SHP77 (cell line): ENCODE results near the gene MLLT10.
"Not testable (repeated sequence)": the region's sequence is repeated elsewhere in the genome, so short reads cannot be mapped to it uniquely, and the experiment has no call there.

Source experiments
- DNase-seq, 2 experiments: peaks; one replicate each; lab custom pipeline; 2025; lab: John Stamatoyannopoulos, UW

The MLLT10 gene

DNA sequence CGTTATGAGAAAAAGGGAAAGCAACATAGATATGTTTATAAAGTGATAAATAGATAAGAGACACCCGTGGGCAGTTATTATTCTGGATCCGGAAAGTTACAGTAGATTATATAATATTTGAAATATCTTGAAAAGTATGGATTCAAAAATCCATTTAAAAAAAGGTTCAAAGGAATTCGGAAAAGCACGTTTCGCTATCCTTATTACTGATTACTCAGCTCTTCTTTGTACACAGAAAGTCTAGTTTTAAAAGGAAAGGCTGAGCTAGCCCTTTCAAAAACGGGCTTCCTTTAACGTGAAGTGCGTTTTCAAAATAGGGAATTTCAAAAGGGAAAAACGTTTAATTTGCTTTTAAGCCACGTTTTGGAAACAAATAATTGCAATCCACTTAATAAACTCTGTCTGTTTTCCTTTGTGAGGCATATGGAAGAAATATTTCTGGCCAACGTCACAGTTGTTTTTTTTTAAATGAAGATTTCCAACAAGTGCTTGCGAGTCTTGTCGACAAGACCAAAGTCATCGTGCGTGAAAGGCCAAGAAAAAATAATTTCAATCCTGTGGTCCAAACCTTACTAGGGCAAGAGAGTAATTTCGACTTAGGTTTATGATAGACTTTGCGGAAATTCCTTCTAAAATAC lies 6.3 kb upstream of the MLLT10 start:
- DNase-seq, result no peak

DNA sequence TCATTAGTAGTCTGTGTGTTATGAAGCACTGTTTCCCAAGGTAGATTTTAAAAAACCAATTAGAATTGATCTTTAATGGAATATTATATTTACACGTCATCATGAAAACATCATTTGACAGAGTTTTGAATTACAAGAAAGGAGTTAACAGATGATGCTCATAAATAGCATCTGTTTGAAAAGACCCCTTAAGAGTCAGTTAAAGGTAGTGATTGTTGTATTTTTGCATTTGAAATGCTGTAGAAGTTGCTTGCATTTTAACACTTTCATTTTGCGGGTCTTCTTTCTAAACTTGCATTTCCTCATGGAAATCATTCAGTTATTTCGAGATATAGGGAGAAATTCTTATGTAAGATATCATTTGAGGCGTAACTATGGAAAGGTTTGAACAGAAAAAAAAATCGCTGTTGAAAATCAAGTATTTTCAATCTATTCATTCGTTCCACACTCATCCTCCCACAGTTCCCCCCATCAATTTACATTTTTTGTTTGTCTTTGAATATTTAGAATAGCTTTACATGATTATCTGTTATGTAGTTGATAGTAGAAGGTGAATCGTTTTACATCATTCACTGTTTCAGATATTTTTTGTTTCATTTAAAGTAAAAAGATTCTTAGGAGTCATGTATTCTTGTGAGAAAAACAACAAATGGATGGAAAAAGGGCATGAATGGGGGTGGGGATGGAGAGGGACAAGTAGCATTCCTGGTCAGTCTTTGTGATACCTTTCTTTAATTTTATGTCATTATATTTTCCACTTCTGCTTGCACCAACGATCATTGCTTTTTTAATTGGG lies 5.6 kb upstream of the MLLT10 start:
- DNase-seq, result no peak

DNA sequence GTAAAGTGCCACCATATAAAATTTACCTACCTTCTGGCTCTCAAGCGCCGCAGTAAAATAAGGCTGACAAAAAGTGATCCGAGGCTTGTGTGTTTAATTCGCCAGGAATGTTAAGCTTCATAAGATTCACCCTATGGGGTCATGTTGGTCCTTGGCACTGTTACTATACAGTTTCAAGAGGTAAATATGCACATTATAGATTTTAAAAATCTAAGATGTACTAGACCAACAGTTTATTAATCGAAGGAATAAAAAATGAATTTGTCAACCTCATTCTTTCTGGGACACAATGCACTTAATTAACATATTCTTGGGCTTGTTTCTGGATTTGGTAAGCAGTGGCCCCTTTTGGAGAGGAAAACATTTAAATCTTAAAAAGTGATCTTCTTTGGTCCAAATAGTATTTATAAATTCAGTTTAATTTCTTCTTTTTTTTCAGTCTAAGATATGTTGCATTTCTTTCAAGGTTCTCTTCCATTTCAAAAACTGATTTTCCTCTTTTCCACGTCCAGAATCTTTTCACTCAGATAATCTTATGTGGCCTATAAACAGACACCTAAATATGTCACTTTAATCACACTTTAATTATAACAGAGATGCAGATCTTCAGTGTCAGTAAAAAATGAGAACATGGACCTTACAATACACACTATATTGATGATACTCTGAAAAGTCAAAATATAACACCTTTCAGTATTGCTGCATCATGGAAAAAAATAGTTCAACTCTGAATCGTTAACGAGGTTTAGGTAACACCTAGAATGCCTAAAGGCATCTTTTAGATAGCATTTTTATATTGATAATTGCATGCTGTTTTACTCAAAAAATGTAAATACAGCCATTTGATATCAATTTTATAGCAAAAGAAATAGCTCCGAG lies 4.8 kb upstream of the MLLT10 start:
- DNase-seq, result peak in 1 of 2 experiments; percentile 43

DNA sequence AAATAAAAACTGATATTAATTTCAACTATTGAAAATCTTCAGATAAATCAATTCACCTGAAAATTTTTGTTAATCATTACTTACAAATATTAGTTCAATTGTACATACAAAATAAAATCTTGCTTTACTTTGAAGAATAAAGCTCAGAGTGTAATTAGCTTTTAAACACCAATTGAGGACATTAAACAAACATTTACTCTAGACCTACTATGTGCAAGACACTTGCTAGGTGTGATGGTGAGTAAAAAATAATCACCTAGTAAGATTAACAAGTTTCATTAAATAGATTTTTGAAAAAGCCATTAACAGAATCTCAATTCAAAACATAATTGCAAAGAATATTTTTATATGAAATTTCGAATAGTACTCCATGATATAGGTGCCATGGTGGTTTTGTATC lies 3.9 kb upstream of the MLLT10 start:
- no peak for DNase-seq

DNA sequence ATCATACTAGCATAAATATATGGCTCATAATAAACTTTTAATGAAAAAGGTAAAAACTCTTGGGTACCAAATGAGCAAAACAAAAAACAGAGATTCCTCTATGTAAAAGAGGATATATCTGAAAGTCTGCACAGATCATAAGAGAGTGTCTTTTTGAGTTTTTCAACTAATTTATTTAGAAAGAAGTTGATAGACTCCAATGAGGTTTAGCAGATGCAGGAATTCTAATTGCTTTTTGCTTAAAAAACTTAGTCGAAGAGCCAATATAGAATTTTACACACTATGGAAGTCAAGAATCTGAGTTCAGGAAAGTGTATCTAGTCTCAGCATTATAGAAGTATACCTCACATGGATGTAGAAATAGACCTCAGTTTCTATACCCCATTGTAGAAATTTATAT lies 3.4 kb upstream of the MLLT10 start:
- no peak for DNase-seq

DNA sequence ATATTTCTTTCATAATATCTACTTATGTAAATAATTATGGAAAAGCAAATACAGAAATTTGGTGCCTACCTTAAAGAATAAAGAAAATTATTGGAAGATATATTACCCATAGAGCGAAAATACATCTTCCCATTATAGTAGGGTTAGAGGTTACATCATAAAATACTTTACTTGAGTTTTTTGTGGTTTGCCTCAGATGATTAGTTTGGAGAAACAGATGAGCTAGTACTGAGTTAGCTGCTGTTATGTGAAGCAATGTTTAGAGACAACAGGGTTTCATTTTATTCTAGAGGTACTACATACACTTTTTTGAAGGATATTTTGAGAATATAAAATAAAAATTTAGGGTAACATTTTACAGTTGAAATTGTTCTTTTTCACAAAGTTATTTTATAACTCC lies 2.9 kb upstream of the MLLT10 start:
- no peak for DNase-seq

DNA sequence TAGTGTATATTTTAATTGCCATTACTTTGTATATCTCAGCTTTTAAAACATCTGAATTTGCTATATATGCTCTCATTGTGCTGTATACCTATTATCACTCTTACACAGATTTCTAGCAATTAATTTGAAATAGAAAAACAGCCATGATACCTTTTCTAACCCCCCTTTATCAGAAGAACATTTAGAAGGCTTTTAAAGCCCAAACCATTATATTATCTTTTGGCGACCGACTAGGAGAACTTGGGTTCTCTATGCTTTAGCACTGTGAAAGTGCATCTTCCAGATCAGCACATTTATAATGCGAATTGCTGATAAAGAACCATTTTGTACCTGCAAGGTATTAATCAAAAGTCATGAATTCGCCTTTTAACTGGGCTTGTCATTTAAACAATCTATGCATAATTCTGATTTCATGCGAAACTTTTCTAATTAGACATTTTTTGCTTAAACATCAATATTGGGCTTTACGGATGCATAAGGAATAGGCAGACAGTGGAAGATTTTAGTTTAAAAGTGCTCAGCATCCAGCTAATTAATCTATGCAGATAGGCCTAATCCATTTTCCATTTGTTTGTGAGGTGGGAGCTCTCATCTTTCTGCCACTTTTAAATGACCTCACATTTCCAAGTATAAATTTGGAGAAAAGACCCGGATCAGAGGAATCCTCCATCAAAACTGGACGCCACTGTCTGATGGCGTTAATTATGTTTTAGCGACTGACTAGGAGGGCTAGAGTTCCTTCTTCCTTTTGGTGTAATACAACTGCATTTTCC lies 1.2 kb upstream of the MLLT10 start:
- DNase-seq, result no peak

DNA sequence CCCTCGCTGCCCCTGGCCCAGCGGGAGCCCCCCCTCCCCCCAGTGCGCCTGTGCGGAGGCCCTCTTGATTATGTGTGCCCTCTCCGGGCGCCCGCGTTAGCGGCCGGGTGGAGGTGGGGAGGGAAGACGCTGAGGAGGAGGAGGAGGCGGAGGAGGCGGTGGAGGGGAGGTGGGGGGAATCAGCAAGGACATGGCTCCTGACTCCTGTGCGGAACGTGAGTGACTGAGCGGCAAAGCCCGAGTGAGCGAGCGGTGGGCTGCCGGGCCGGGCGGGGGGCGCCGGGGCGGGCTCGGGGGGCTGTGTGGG lies 201 bp downstream of the MLLT10 start:
- no peak for DNase-seq

DNA sequence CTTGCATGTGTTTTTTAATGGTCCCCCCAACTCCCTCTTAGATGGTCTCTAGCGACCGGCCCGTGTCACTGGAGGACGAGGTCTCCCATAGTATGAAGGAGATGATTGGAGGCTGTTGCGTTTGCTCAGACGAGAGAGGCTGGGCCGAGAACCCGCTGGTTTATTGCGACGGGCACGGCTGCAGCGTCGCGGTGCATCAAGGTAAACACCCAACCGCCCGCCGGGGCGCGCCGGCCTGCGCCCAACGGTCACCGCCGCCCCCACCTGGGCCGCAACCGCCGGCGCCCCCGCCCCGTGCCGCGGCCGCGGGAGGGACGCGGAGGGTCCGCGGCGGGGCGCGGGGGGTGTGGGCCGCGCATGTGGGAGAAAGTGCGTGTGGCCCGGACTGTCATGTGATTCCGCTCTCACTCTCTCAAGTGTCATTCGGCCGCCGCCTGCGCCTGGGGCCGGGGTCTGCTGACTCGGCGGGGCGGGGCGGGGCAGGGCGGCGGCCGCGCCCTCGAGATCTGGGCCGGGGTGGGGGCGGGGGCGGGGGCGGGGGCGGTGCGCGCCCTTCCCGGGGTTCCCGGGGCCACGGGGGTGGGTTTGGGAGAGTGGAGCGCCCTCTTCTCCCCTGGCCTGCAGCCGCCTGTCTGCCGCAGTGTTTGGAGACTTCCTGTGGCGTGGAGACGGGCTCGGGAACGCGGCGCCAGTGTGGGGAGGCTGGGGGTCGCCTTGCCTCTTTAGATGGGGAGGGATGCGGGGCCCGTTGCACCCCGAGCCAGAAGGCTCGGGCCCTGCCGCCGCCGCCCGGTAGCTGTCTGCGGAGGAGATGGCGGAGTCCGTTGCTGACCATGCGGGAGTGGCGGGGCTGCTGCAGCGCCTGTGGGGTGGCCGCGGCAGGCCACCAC lies 817 bp downstream of the MLLT10 start:
- DNase-seq, result peak; percentile 35 to 38

DNA sequence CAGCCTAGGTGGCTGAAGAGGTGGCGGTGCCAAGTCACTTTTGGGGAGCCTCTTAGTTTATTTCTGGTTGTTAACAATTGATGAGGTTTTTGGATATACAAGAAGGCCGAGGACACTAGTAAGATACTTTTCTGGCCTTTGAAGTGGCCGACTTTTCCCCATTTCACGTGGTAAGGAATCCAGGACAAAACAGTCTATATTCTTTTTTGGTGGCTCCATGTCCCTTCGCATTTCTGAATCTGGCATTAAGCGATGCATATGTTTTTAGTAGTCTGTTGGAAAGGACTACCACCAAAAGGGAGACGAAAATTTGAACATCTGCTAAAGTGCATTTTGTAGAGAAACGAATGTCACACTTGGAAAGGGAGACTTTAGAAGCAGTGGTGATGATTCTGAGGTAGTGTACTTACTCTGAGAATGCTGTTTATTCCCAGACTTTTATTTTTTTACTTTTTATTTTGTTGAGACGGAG lies 1.5 kb downstream of the MLLT10 start:
- no peak for DNase-seq

DNA sequence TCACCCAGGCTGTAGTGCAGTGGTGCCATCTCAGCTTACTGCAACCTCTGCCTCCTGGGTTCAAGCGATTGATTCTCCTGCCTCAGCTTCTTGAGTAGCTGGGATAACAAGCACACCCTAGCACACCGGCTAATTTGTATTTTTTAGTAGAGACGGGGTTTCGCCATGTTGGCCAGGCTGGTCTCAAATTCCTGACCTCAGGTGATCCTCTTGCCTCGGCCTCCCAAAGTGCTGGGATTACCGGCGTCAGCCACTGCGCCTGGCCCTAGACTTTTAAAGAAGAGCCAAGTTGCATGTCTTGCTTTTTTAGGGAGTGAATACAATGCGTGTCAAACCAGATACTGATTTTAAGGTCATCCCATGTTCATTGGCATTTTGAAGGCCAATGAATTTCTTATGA lies 1.9 kb downstream of the MLLT10 start:
- not testable (repeated sequence) for DNase-seq

DNA sequence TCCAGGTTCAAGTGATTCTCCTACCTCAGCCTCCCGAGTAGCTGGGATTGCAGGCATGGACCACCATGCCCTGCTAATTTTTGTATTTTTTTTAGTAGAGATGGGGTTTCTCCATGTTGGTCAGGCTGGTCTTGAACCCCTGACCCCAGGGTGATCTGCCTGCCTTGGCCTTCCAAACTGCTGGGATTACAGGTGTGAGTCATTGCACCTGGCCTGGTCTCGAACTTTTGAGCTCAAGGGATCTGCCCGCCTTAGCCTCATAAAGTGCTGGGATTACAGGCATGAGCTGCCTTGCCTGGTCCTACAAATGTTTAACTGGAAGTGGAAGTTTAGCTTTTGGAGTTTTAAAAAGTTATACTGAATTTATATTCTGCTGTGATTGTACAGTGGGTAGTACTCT lies 2.8 kb downstream of the MLLT10 start:
- DNase-seq, result no peak

DNA sequence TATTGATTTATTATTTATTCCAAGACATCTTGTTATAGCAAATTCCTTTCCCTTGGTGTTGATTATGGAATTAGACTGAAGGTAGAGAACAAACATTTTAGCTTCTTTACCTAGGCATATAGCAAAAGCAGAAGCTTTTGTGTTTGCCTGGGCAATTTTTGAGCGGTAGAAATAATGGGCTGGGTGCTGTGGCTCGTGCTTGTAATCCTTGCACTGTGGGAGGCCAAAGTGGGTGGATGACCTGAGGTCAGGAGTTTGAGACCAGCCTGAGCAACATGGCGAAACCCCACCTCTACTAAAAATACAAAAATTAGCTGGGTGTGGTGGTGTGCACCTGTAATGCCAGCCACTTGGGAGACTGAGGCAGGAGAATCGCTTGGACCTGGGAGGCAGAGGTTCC lies 6.7 kb downstream of the MLLT10 start:
- not testable (repeated sequence) for DNase-seq

DNA sequence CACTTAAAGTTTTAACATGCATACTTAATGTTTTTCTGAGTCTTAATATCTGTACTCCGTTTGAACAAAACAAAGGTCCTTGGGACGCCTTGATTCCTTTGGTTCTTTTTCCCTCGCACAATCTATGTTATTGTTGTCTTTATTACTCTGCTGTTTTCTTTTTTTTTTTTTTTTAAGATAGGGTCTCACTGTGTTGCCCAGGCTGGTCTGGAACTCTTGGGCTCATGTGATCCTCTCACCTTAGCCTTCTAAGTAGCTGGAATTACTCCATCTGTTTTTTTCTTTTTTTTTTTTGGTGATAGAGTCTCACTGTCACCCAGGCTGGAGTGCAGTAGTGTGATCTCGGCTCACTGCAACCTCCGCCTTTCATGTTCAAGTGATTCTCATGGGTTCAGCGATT lies 13.2 kb downstream of the MLLT10 start:
- DNase-seq, result no peak

DNA sequence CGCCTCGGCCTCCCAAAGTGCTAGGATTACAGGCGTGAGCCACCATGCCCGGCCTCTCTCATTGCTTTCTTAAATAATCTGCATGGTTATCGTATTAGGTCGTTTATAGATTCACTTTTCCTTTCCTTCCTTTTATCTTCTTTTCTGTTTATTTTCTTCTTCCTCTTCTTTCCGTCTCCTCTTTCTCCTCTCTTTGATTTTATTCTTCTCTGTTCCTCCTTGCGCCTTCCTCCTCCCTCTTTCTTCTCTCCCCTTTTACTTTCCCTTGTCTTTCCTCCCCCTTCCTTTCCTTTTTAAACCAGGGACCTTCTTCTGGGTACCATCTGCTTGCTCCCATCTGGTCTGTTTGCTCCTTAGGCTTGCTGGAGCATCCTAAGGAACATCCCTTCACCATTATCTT lies 18.6 kb downstream of the MLLT10 start:
- DNase-seq, result no peak

DNA sequence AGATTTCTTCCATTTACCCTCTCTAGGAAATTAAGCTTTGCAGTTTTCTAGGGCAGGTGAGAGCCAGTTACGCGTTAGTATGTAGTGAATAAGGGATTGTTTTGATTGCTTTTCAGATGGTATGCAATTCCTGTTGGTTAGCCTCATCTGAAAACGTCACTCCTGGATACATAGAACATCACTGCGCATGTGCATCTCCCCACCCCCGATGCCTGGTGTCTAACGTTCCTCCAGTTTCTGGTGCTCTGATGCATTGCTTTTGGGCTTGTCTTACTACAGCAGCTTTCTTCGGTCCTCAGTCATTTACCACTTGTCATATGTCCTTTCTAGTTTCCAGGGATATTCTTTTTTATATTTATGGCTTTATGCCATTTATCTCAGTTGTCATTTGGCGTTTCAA lies 22.5 kb downstream of the MLLT10 start:
- no peak for DNase-seq

DNA sequence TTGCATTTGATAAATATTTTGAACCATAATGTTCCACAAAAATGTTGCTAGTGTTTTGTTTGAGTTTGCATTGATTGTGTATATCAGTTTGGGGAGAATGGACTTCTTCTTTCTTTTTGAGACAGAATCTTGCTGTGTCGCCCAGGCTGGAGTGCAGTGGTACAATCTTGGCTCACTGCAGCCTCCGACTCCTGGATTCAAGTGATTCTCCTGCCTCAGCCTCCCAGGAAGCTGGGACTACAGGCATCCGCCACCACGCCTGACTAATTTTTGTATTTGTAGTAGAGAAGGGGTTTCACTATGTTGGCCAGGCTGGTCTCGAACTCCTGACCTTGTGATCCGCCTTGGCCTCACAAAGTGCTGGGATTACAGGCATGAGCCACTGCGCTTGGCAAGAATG lies 25.0 kb downstream of the MLLT10 start:
- DNase-seq, result not testable (repeated sequence)

DNA sequence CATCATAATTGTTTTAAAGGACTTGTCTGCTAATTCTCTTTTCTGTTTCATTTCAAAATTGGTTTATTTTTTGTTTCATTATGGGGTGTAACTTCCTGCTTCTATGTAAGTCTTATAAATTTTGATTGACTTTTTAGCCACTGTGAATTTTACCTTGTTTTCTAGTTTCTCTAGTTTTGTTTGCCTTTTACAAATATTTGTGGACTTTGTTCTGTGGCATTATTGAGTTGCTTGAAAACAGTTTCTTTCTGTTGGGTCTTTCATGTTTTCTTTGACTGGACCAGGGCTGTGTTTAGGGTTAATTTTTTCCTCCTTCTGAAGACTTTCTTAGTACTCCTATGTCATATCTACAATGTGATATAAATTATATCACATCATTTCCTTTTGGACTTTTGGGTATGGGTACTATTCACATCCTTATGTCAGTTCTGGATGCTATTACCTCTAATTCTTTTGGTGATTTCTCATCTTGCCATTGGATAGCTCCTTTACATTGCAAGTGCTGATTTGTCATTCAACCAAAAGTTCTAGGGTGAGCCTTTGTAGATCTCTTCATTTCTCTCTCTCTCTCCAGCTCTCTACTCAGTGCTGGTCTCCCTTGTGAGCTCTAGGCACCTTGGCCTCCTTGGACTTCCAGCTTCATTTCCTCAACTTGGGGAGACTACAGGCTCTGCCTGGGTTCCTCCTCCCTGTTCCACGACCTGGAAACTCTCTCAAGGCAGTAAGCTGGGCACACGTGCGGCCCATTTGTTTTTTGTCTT lies 36.9 kb downstream of the MLLT10 start:
- no peak for DNase-seq

DNA sequence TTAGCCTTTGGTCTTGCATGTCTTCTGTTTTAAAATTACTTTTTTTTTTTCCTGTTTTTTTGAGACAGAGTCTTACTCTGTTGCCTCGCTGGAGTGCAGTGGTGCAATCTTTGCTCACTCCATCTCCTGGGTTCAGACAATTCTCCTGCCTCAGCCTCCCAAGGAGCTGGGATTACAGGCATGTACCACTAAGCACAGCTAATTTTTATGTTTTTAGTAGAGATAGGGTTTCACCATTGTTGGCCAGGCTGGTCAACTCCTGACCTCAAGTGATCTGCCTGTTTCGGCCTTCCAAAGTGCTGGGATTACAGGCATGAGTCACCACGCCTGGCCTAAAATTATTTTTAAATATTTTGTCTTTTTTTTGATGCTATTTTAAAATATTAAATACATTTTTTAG lies 38.5 kb downstream of the MLLT10 start:
- DNase-seq, result no peak

DNA sequence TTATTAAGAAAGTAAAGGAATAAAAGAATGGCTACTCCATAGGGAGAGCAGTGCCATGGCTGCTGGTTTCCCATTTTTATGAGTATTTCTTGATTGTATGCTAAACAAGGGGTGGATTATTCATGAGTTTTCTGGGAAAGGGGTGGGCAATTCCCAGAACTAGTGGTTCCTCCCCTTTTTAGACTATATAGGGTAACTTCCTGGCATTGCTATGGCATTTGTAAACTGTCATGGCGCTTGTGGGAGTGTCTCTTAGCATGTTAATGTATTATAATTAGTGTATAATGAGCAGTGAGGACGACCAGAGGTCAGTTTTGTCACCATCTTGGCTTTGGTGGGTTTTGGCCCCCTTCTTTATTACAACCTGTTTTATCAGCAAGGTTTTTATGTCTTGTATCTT lies 40.5 kb downstream of the MLLT10 start:
- not testable (repeated sequence) for DNase-seq
